Activated naive CD8-positive, alpha-beta T cell treated with anti-CD3 and anti-CD28 coated beads, Interleukin-2, amount 10 ng/mL, durations not matched to agents 7 days and 5 days (primary cell): Measurements from ENCODE around the gene TEC. TPM values are rescaled to one million over a fixed set of nuclear protein-coding genes. Genes with fewer than 3 reads are reported as not detected.
"Not testable (repeated sequence)": the region's sequence is repeated elsewhere in the genome, so short reads cannot be mapped to it uniquely, and the experiment has no call there.

Source experiments
- ATAC-seq: fragments of 150-1000 bp; cut with Tn5 transposase; one replicate; pipeline ENCODE4 v1.10.0; 2021; ENCODE audit warnings: low read depth, moderate library complexity
- POLR2A ChIA-PET: fragments of 350-600 bp; sonication (Branson Sonifier 250); formaldehyde crosslinking; loops from one replicate; lab custom pipeline; 2021; ENCODE audit warnings: antibody characterized with exemption; lab: Charles Lee
- DNase-seq: peaks from one replicate; pipeline ENCODE4 v3.0.0; 2021
- H3K27ac Mint-ChIP-seq: one replicate; pipeline ENCODE4 v1.8.0; 2022; ENCODE audit warnings: mild to moderate bottlenecking, mixed read lengths
- H3K27me3 Mint-ChIP-seq: one replicate; pipeline ENCODE4 v1.8.0; 2022; ENCODE audit warnings: mild to moderate bottlenecking, moderate library complexity, mixed read lengths
- H3K36me3 Mint-ChIP-seq: one replicate; pipeline ENCODE4 v1.8.0; 2021; ENCODE audit warnings: mild to moderate bottlenecking, mixed read lengths
- H3K4me1 Mint-ChIP-seq: one replicate; pipeline ENCODE4 v1.8.0; 2021; ENCODE audit warnings: mixed read lengths
- H3K4me3 Mint-ChIP-seq: one replicate; pipeline ENCODE4 v1.8.0; 2022; ENCODE audit warnings: mild to moderate bottlenecking, moderate library complexity, mixed read lengths
- H3K9me3 Mint-ChIP-seq: one replicate; pipeline ENCODE4 v1.8.0; 2021; ENCODE audit warnings: mixed read lengths
- total RNA-seq, 2 experiments: library from RNA; stranded (reverse); gene quantifications; one replicate each; pipeline ENCODE4 v1.2.3, GENCODE V29; 2021

TEC gene
- total RNA-seq, 2 experiments from 2014 or later = 4.2 TPM

DNA sequence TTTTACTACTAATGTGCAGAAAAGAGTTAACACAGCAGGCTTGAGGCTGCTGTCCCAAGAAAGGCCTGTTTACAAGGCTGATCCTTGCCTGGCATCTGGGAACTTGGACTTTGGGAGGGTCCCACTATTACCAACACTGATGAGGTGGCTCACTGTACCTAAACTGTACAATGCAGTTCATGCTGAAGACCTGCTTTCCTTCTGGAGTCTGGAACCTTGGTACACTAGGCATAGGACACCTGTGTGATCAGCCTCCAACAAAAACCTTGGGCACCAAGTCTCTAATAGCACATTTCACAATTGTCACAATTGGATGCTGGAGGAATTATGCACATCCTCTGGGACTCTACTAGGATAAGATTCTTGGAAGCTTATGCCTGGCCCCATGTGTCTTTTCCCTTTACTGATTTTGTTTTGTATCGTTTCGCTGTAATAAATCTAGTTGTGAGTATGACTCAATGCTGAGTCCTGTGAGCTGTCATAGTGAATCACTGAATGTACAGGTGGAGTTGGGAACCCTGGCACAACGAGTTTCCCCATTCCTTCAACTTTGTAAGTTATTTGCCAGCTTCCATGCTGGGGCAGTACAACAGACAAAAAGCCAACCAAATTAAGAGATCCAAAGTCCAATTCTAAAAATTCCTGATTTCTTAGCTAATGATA is 45.9 kb downstream of the TEC start:
- no peak for DNase-seq
- POLR2A ChIA-PET = no interaction called here

DNA sequence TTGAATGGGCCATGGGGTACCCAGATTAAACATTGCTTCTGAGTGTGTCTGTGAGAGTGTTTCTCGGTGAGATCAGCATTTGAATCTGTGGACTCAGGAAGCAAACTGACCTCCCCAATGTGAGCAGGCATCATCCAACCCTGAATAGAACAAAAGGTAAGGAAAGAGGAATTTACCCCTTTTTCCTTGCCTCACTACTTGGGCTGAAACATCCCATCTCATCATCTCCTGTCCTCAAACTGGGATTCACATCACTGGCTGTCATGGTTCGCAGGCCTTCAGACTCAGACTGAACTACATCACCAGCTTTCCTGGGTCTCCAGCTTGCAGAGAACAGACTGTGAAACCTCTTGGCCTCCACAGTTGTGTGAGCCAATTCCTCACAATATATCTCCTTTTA is 47.1 kb downstream of the TEC start:
- DNase-seq (no peak), ATAC-seq (no peak)
- H3K36me3 Mint-ChIP-seq = peaks cover 30% of the 10 kb centered on the region
- H3K27ac Mint-ChIP-seq = no peak overlapping the region
- H3K4me3 Mint-ChIP-seq = no peak overlapping the region
- H3K27me3 Mint-ChIP-seq = no peaks in the 10 kb centered on the region
- POLR2A ChIA-PET = no interaction called here
- peaks cover 9% of the 10 kb centered on the region for H3K4me1 Mint-ChIP-seq
- peaks cover 3% of the 10 kb centered on the region for H3K9me3 Mint-ChIP-seq

More for the DNA sequence above, 45.9 kb downstream of the TEC start:
- Mint-ChIP-seq H3K4me1 (peaks cover 11% of the 10 kb centered on the region), H3K9me3 (peaks cover 2% of the 10 kb centered on the region), H3K27ac (no peak overlapping the region), H3K36me3 (peaks cover 30% of the 10 kb centered on the region), H3K4me3 (no peak overlapping the region), H3K27me3 (no peaks in the 10 kb centered on the region)
- ATAC-seq = no peak

DNA sequence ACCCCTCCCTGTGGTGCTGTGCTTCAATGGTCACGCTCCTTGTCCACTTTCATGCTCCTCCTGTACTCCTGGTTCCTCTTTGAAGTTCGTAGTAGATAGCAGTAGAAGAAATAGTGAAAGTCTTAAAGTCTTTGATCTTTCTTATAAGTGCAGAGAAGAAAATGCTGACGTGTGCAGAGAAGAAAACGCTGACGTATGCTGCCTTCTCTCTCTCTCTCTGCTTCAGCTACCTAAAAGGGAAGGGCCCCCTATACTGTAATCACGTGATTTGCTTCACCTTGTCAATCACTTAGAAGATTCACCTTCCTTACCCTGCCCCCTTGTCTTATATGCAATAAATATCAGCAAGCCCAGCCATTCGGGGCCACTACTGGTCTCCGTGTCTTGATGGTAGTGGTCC is 50.2 kb downstream of the TEC start:
- H3K9me3 Mint-ChIP-seq, DNase-seq, H3K4me1 Mint-ChIP-seq, H3K4me3 Mint-ChIP-seq, ATAC-seq, POLR2A ChIA-PET, H3K27ac Mint-ChIP-seq, H3K27me3 Mint-ChIP-seq: not testable (repeated sequence)
- peaks cover 29% of the 10 kb centered on the region for H3K36me3 Mint-ChIP-seq

DNA sequence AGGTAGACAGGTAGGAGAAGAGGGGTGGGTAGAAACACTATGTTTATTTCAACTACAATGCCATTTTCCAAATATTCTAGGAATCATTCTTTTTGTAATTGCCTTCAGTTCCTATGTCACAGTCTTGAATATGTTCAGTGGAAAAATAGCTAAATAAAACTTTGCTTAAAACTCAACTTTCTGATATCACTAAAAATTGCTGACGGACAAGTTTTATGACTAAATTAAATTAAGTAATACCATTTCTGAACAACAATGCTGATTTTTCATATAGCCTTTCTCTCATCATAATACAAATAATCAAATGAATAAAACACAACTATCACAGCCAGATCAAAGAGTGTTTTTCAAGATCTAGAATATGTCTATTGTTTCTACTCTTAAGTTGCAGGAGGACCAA is 53.1 kb downstream of the TEC start:
- peaks cover 10% of the 10 kb centered on the region for H3K4me1 Mint-ChIP-seq
- POLR2A ChIA-PET = no interaction called here
- H3K4me3 Mint-ChIP-seq = no peak overlapping the region
- DNase-seq (no peak), ATAC-seq (no peak)
- peaks cover 2% of the 10 kb centered on the region for H3K9me3 Mint-ChIP-seq
- peaks cover 24% of the 10 kb centered on the region for H3K36me3 Mint-ChIP-seq
- H3K27me3 Mint-ChIP-seq = no peaks in the 10 kb centered on the region
- H3K27ac Mint-ChIP-seq = no peak overlapping the region

DNA sequence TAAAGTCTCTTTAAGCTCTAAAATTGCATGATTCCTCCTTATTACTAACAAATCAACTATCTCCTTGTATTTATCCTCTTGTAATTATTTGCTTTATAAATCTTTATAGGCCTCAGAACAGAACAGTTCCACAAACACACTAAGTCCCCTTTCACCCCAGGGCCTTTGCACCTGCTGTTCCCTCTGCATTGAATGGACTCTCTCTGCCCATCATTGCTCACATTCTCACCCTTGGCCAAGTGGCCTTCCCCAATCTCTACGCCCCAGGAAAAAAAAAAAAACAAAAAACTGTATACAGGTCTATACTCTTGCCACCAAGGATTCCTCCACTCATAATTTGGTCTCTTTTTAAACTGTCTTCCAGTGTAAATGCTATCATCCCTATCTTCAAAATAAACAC is 53.7 kb downstream of the TEC start:
- Mint-ChIP-seq H3K27me3 (no peaks in the 10 kb centered on the region), H3K36me3 (peaks cover 22% of the 10 kb centered on the region), H3K4me3 (no peak overlapping the region), H3K4me1 (peaks cover 10% of the 10 kb centered on the region), H3K9me3 (peaks cover 2% of the 10 kb centered on the region), H3K27ac (no peak overlapping the region)
- DNase-seq = no peak
- ATAC-seq = no peak
- POLR2A ChIA-PET = no interaction called here

DNA sequence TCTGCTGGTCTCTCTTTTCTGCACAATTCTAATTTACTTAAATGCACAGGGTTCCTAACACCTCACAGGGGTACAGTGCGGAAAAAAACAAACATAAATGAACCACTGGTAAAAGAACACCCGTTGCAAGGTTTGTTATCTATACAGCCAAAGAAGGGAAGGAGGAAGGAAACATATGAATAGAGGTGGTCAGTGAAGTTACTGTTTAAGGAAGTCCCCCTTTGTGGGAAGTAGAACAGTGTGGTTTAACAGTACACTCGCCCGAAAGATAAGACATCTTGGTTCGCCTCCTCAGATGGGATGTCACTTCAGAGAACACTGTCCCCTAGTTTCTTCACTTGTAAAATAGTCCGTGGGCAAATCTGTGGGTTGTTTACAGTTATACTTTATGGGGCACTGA is 57.5 kb downstream of the TEC start:
- no peak for DNase-seq
- Mint-ChIP-seq H3K27ac (no peak overlapping the region), H3K4me1 (peaks cover 20% of the 10 kb centered on the region), H3K4me3 (peak overlapping the region; percentile 16), H3K36me3 (peaks cover 13% of the 10 kb centered on the region), H3K27me3 (no peaks in the 10 kb centered on the region), H3K9me3 (no peaks in the 10 kb centered on the region)
- peak; percentile 63 for ATAC-seq
- POLR2A ChIA-PET = no interaction called here

DNA sequence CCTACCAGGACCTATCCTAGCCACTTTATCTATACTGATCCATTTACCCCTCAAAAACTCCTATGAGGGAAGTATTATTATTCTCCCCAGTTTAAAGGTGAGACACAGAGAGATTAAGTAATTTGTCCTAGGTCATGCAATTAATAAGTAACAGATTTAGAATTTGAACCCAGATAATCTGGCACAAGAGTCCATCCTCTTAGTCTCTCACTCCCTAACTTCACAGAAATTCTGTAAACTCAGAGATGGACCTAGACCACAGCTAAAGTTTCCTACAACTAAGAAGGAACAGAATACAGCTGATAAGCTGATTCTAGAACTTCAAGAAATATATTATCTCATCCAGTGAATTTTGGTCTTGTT is 58.7 kb downstream of the TEC start:
- DNase-seq = no peak
- no peak overlapping the region for H3K27ac Mint-ChIP-seq
- no peaks in the 10 kb centered on the region for H3K27me3 Mint-ChIP-seq
- peaks cover 21% of the 10 kb centered on the region for H3K4me1 Mint-ChIP-seq
- no peaks in the 10 kb centered on the region for H3K9me3 Mint-ChIP-seq
- no peak overlapping the region for H3K4me3 Mint-ChIP-seq
- POLR2A ChIA-PET = no interaction called here
- H3K36me3 Mint-ChIP-seq = peaks cover 12% of the 10 kb centered on the region
- ATAC-seq = no peak

DNA sequence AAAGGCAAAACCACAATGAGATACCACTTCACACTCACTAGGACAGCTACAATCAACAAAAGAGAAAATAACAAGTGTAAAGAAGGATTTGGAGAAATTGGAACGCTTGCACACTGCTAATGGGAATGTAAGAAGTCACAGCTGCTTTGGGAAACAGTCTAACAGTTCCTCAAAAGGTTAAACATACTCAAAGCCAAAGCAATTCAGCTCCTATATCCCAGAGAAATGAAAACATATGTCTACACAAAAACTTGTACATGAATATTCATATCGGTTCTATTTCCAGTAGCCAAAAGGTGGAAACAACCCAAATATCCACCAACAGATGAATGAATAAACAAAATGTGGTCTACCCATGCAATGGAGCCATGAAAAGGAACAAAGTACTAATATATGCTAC is 64.0 kb downstream of the TEC start:
- peaks cover 9% of the 10 kb centered on the region for H3K4me1 Mint-ChIP-seq
- no peaks in the 10 kb centered on the region for H3K27me3 Mint-ChIP-seq
- ATAC-seq (no peak), DNase-seq (no peak)
- POLR2A ChIA-PET = no interaction called here
- H3K4me3 Mint-ChIP-seq = no peak overlapping the region
- peaks cover 12% of the 10 kb centered on the region for H3K36me3 Mint-ChIP-seq
- H3K9me3 Mint-ChIP-seq = peaks cover 3% of the 10 kb centered on the region
- no peak overlapping the region for H3K27ac Mint-ChIP-seq

DNA sequence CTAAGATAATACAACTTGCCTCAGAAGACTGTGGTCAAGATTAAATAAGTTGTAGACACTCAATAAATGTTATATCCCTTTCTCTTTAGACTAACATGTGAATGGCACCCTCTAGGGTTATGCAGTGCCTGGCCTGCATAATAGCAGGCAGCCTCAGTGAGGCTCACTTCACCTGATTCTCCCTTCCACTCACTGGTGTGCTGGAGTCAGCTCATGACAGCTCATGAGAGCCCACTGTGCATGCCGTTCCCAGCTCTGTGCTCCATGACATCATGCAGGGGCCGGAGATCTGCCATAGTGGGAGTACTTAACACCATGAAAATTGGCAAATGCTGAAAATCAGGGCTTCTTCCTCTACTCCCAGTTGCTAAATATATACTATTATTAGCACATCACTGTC is 64.5 kb downstream of the TEC start:
- Mint-ChIP-seq H3K9me3 (peaks cover 3% of the 10 kb centered on the region), H3K36me3 (peaks cover 8% of the 10 kb centered on the region), H3K27me3 (no peaks in the 10 kb centered on the region), H3K4me3 (no peak overlapping the region), H3K4me1 (peaks cover 4% of the 10 kb centered on the region), H3K27ac (no peak overlapping the region)
- no peak for DNase-seq
- POLR2A ChIA-PET = no interaction called here
- ATAC-seq = no peak

DNA sequence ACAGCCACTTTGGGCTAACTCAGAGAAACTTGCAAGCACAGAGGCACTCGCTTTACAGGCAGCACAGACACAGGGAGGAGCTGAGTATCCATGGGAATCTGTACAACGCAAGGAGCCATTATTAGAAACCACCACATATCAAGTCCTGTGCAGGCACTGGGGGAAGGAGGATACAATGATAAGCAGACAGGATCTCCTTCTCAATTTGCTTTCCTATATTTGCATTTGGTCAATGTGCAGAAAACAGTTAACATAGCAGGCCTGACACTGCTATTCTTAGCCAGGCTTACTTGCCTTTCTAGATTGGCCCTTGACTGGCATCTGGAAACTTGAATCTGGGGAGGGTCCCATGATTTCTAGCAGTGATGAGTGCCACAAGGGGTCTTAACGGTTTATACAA is 65.8 kb downstream of the TEC start:
- Mint-ChIP-seq H3K27me3 (no peaks in the 10 kb centered on the region), H3K36me3 (peaks cover 9% of the 10 kb centered on the region), H3K9me3 (peaks cover 3% of the 10 kb centered on the region), H3K27ac (no peak overlapping the region), H3K4me1 (peaks cover 4% of the 10 kb centered on the region), H3K4me3 (no peak overlapping the region)
- no peak for ATAC-seq
- POLR2A ChIA-PET = no interaction called here
- no peak for DNase-seq

DNA sequence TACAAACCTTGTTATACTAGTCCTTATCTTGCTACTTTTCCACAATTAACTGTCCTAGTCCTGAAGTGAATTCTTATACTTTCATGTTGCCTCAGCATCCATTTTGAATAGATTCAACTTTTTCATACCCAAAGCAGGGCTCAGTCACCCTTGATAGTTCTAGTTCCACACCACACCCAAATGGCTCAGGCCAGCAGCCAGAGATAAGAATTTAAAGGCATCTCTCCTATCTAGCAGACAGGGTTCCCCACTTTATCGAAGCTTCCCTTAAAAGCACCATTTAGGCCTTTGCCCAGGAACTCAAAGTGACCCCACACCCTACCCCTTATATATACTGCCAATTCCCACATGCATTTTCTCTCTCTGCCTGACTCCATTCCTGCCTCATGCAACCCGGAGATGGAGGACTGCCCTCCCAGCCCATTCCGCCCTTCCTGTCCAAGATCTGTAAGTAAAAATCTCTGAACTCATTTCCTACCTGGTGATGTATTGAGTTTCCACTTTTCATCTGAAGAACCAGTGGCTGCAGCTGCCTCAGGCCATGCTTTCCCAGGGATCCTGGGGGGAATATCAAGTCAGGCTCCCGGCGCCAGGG is 71.9 kb downstream of the TEC start:
- Mint-ChIP-seq H3K4me1 (peaks cover 9% of the 10 kb centered on the region), H3K4me3 (no peak overlapping the region), H3K36me3 (peaks cover 6% of the 10 kb centered on the region), H3K9me3 (peaks cover 3% of the 10 kb centered on the region), H3K27ac (no peak overlapping the region), H3K27me3 (no peaks in the 10 kb centered on the region)
- POLR2A ChIA-PET = no interaction called here
- ATAC-seq = no peak
- DNase-seq = no peak

DNA sequence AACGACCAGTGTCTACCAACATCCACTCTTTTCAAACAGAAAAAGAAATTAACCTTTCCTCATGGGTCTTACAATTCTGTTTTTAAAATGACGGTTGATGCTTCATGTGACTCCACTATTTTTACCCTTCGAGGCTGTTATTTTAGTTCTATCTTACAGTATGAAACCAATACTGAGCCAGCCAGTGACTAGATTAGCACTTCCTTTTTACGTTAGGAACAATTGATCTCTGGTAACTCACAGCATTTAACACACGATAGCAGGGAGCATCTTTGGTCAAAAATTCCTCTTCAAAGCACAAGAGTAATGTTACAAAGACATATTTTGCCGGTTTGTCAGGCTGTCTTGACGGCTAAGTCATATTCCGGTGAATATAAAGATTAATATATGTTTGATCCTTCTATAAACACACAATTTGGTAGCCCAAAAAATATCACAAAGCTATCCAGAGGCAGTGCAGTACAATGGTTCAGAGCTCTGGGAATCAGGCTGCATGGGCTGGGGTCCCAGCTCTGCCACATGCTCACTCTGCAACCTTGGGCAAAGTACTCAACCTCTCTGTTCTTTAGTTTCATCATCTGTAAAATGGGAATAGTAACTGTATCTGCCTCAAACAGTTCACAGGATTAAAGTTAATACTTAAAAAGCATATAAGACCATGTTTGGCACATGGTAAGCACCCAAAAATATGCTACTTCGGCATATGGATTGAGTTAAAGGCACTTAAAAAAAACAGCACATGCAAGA is 72.7 kb downstream of the TEC start:
- H3K4me3 Mint-ChIP-seq = no peak overlapping the region
- ATAC-seq (no peak), DNase-seq (no peak)
- H3K27me3 Mint-ChIP-seq = no peaks in the 10 kb centered on the region
- POLR2A ChIA-PET = interaction anchor here (0.6 kb wide), 1 partner anchor 101 kb away, joined by 4 read pairs; no protein-coding TSS in a partner anchor
- peaks cover 6% of the 10 kb centered on the region for H3K36me3 Mint-ChIP-seq
- H3K9me3 Mint-ChIP-seq = peaks cover 3% of the 10 kb centered on the region
- H3K4me1 Mint-ChIP-seq = peaks cover 9% of the 10 kb centered on the region
- H3K27ac Mint-ChIP-seq = no peak overlapping the region

DNA sequence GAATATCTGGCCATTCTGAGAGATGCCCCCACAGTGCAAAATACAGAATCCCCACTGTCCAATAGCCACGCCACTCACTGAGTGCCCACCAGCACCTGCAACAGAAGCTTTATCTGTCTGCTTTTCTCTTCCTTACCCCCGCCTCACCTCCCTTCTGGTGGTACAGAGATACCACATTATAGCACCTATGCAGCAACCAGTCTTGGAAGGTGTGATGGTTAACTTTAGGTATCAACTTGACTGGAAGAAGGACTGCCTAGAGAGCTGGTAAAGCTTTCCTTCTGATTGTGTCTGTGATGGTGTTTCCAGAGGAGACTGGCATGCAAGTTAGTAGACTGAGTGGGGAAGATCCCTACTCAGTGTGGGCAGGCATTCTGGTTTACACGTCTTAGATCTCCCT is 73.8 kb downstream of the TEC start:
- ATAC-seq = no peak
- Mint-ChIP-seq H3K4me3 (no peak overlapping the region), H3K9me3 (peaks cover under 1% of the 10 kb centered on the region), H3K27ac (no peak overlapping the region), H3K4me1 (peaks cover 9% of the 10 kb centered on the region), H3K36me3 (peaks cover 4% of the 10 kb centered on the region), H3K27me3 (no peaks in the 10 kb centered on the region)
- POLR2A ChIA-PET = no interaction called here
- no peak for DNase-seq

DNA sequence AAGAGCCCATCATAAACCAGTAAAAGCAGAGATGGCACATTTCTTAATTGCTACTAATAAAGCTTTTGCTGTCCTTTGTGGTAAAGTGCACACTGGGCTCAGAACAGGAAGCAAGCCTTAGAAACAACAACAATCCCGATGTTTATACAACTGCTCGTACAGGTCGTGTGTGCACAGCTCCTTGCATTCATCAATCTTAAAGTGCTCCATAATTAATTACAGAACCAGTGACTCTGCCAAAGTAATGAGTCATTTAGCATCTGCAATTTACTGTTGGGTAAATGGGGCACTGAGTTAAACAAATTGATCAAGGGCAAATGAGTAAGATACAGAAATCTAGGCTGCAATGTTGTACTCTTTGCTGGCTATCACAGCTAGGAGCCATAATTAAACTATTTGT is 74.3 kb downstream of the TEC start:
- Mint-ChIP-seq H3K4me3 (no peak overlapping the region), H3K27me3 (no peaks in the 10 kb centered on the region), H3K9me3 (no peaks in the 10 kb centered on the region), H3K4me1 (peaks cover 9% of the 10 kb centered on the region), H3K36me3 (peaks cover 3% of the 10 kb centered on the region), H3K27ac (no peak overlapping the region)
- POLR2A ChIA-PET = no interaction called here
- no peak for DNase-seq
- ATAC-seq = no peak
